22Rv1 (cell line): ENCODE measurements around the gene CXCR4.

ENCODE experiments used
- ZFX ChIP-seq: fragments of 450-650 bp; IDR thresholded peaks from 2 replicates; pipeline ENCODE4 v1.6.1; 2017; ENCODE audit warnings: antibody characterized with exemption, borderline replicate concordance
- TF ChIP-seq, protein P1 (sequence below): fragments of 450-650 bp; IDR thresholded peaks from 2 replicates; pipeline ENCODE4 v1.5.1; 2017; ENCODE audit warnings: mild to moderate bottlenecking

DNA sequence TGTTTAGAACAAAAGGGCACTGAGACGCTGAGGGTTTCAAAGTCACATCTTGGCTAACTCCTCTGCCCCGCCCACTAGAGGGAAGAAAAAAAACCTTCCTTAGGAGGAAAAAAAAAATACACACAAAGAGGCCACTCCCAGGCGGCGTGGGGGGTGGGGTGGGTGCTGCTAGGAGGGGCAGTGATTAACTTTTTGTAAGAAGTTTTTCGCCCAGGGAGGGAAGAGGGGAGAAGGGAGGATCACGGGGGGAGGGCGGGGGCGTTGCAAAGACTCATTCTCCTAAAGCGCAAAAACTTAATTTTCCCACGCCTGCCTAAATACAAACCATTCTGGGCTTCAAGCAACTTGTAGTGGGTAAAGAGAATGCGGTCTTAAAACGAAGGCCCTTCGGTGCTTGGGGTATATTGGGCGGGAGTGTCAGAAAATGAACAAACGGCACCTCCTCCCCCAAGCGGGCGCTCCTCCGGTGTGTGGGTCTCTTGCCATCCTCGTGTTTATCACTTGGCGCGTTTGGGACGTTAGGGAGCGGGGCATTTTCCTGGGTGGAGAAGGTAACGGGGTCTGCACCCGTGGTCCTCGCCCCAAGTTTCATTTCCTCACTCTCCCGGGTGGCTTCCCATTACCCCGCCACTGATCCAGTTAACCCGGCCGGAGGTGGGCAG is 1.7 kb downstream of the CXCR4 start:
- TF ChIP-seq, protein P1, sequence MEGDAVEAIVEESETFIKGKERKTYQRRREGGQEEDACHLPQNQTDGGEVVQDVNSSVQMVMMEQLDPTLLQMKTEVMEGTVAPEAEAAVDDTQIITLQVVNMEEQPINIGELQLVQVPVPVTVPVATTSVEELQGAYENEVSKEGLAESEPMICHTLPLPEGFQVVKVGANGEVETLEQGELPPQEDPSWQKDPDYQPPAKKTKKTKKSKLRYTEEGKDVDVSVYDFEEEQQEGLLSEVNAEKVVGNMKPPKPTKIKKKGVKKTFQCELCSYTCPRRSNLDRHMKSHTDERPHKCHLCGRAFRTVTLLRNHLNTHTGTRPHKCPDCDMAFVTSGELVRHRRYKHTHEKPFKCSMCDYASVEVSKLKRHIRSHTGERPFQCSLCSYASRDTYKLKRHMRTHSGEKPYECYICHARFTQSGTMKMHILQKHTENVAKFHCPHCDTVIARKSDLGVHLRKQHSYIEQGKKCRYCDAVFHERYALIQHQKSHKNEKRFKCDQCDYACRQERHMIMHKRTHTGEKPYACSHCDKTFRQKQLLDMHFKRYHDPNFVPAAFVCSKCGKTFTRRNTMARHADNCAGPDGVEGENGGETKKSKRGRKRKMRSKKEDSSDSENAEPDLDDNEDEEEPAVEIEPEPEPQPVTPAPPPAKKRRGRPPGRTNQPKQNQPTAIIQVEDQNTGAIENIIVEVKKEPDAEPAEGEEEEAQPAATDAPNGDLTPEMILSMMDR: no peak
- no peak for TF ChIP-seq ZFX
